ENCODE data around the gene ORAI3.

The ORAI3 gene

DNA sequence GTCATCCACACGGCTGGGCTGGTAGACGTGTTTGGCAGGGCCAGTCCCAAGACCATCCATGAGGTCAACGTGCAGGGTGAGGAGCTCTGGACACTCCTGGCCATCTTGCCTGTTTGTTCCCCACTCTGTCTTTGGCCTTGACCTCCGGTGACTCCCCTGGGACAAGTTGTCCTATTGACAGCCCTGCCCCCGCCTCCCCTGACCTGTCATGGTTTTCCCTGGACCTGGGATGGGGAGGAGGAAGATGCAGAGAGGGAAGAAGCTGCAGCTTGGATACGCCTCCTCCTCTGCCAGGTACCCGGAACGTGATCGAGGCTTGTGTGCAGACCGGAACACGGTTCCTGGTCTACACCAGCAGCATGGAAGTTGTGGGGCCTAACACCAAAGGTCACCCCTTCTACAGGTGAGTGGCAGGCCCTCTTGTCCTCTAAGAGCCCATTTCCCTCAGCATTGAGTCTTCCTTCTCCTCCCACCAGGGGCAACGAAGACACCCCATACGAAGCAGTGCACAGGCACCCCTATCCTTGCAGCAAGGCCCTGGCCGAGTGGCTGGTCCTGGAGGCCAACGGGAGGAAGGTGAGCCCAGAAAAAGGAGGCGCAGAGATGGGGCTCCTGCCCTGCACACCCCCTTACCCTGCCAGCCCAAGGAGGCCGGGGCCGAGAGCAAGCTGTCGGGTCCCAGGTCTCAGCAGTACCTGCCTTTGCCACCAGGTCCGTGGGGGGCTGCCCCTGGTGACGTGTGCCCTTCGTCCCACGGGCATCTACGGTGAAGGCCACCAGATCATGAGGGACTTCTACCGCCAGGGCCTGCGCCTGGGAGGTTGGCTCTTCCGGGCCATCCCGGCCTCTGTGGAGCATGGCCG, 37.5 kb downstream of the ORAI3 start:
- TF ChIP-seq MAX (IDR thresholded peaks at IDR 0.05) = no peak
- no peak for TF ChIP-seq CREB1 (IDR thresholded peaks at IDR 0.05; ENCODE audit: low read depth)
- TF ChIP-seq TEAD4 (IDR thresholded peaks at IDR 0.05) = no peak
- no peak for TF ChIP-seq CEBPB (IDR thresholded peaks at IDR 0.05)
- TF ChIP-seq USF1 (IDR thresholded peaks at IDR 0.05) = no peak
- no peak for TF ChIP-seq YY1 (IDR thresholded peaks at IDR 0.05; ENCODE audit: low read depth)
- TF ChIP-seq RAD21 (IDR thresholded peaks at IDR 0.05; ENCODE audit: low read depth) = no peak
- no peak for TF ChIP-seq TAF1 (IDR thresholded peaks at IDR 0.05; ENCODE audit: low read depth)
- TF ChIP-seq, protein P1, sequence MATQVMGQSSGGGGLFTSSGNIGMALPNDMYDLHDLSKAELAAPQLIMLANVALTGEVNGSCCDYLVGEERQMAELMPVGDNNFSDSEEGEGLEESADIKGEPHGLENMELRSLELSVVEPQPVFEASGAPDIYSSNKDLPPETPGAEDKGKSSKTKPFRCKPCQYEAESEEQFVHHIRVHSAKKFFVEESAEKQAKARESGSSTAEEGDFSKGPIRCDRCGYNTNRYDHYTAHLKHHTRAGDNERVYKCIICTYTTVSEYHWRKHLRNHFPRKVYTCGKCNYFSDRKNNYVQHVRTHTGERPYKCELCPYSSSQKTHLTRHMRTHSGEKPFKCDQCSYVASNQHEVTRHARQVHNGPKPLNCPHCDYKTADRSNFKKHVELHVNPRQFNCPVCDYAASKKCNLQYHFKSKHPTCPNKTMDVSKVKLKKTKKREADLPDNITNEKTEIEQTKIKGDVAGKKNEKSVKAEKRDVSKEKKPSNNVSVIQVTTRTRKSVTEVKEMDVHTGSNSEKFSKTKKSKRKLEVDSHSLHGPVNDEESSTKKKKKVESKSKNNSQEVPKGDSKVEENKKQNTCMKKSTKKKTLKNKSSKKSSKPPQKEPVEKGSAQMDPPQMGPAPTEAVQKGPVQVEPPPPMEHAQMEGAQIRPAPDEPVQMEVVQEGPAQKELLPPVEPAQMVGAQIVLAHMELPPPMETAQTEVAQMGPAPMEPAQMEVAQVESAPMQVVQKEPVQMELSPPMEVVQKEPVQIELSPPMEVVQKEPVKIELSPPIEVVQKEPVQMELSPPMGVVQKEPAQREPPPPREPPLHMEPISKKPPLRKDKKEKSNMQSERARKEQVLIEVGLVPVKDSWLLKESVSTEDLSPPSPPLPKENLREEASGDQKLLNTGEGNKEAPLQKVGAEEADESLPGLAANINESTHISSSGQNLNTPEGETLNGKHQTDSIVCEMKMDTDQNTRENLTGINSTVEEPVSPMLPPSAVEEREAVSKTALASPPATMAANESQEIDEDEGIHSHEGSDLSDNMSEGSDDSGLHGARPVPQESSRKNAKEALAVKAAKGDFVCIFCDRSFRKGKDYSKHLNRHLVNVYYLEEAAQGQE (IDR thresholded peaks at IDR 0.05; ENCODE audit: low read depth) = no peak
- TF ChIP-seq EGR1 (IDR thresholded peaks at IDR 0.05) = no peak
- no peak for TF ChIP-seq ZBTB7A (IDR thresholded peaks at IDR 0.05; ENCODE audit: low read depth)
- no peak for TF ChIP-seq NFIC (IDR thresholded peaks at IDR 0.05)
- no peak for TF ChIP-seq TCF12 (IDR thresholded peaks at IDR 0.05; ENCODE audit: low read depth)

DNA sequence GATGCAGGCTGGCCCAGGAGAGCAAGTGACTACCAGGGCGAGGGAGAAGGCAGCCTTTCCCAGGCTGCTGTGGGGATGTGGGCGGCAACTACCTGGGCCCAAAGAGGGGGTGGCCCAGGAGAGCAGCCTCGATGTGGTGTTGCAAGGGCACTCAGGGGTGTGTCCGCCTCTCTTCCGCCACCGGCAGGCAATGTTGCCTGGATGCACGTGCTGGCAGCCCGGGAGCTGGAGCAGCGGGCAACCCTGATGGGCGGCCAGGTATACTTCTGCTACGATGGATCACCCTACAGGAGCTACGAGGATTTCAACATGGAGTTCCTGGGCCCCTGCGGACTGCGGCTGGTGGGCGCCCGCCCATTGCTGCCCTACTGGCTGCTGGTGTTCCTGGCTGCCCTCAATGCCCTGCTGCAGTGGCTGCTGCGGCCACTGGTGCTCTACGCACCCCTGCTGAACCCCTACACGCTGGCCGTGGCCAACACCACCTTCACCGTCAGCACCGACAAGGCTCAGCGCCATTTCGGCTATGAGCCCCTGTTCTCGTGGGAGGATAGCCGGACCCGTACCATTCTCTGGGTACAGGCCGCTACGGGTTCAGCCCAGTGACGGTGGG, 38.8 kb downstream of the ORAI3 start:
- TF ChIP-seq ZBTB7A (IDR thresholded peaks at IDR 0.05; ENCODE audit: low read depth) = no peak
- TF ChIP-seq TAF1 (IDR thresholded peaks at IDR 0.05; ENCODE audit: low read depth) = no peak
- TF ChIP-seq EP300 (IDR thresholded peaks at IDR 0.05; ENCODE audit: borderline replicate concordance) = no peak

- TF ChIP-seq YY1 (IDR thresholded peaks at IDR 0.05; ENCODE audit: low read depth) (no peak), TCF12 (IDR thresholded peaks at IDR 0.05; ENCODE audit: low read depth) (no peak), ZBTB7A (IDR thresholded peaks at IDR 0.05; ENCODE audit: low read depth) (no peak), USF1 (IDR thresholded peaks at IDR 0.05) (no peak), EP300 (IDR thresholded peaks at IDR 0.05; ENCODE audit: borderline replicate concordance) (no peak), TEAD4 (IDR thresholded peaks at IDR 0.05) (no peak), MAX (IDR thresholded peaks at IDR 0.05) (no peak), CEBPB (IDR thresholded peaks at IDR 0.05) (no peak)
Observed at GRCh38 chr16:30989469-30990047, 40.7 kb downstream of the ORAI3 start.

DNA sequence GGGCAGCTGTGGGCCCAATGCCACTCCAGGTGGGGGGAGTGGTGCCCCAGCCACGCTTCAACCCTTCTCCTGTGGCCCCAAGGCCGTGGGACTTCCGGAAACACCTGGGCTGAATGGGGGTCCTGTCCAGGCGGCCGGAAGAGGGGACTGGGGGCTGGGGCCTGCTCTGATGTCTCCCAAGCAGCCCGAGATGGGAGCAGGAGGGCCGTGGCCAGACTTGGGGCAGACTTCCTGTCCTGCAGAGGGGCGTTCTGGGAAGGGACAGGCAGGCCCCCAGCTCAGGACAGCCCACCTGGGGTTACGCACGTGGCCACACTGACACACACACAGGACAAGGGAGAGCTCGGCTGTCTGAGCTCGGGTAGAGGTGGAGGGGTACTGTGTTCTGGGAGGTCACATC, 41.2 kb downstream of the ORAI3 start:
- TF ChIP-seq, protein P1 (IDR thresholded peaks at IDR 0.05; ENCODE audit: low read depth) = no peak
- TF ChIP-seq EP300 (IDR thresholded peaks at IDR 0.05; ENCODE audit: borderline replicate concordance) (no peak), TCF12 (IDR thresholded peaks at IDR 0.05; ENCODE audit: low read depth) (no peak), EGR1 (IDR thresholded peaks at IDR 0.05) (no peak), CREB1 (IDR thresholded peaks at IDR 0.05; ENCODE audit: low read depth) (no peak), ZBTB7A (IDR thresholded peaks at IDR 0.05; ENCODE audit: low read depth) (no peak), USF1 (IDR thresholded peaks at IDR 0.05) (no peak), RAD21 (IDR thresholded peaks at IDR 0.05; ENCODE audit: low read depth) (no peak), FOXM1 (IDR thresholded peaks at IDR 0.05; ENCODE audit: borderline replicate concordance, low read depth) (no peak), TAF1 (IDR thresholded peaks at IDR 0.05; ENCODE audit: low read depth) (no peak), CEBPB (IDR thresholded peaks at IDR 0.05) (no peak), YY1 (IDR thresholded peaks at IDR 0.05; ENCODE audit: low read depth) (no peak), MAX (IDR thresholded peaks at IDR 0.05) (no peak), NFIC (IDR thresholded peaks at IDR 0.05) (no peak), TEAD4 (IDR thresholded peaks at IDR 0.05) (no peak)

GRCh38 chr16:30991052-30991451, 42.2 kb downstream of the ORAI3 start:
- TF ChIP-seq CREB1 (IDR thresholded peaks at IDR 0.05; ENCODE audit: low read depth) = no peak
- no peak for TF ChIP-seq ZBTB7A (IDR thresholded peaks at IDR 0.05; ENCODE audit: low read depth)
- TF ChIP-seq, protein P1 (IDR thresholded peaks at IDR 0.05; ENCODE audit: low read depth) = no peak
- no peak for TF ChIP-seq EP300 (IDR thresholded peaks at IDR 0.05; ENCODE audit: borderline replicate concordance)
- TF ChIP-seq NFIC (IDR thresholded peaks at IDR 0.05) = no peak
- no peak for TF ChIP-seq CEBPB (IDR thresholded peaks at IDR 0.05)
- TF ChIP-seq TAF1 (IDR thresholded peaks at IDR 0.05; ENCODE audit: low read depth) = no peak
- no peak for TF ChIP-seq YY1 (IDR thresholded peaks at IDR 0.05; ENCODE audit: low read depth)
- no peak for TF ChIP-seq TCF12 (IDR thresholded peaks at IDR 0.05; ENCODE audit: low read depth)
- TF ChIP-seq FOXM1 (IDR thresholded peaks at IDR 0.05; ENCODE audit: borderline replicate concordance, low read depth) = no peak

Measured in Ishikawa (cell line).